Measurements from ENCODE around the gene BOK.

The BOK gene

DNA sequence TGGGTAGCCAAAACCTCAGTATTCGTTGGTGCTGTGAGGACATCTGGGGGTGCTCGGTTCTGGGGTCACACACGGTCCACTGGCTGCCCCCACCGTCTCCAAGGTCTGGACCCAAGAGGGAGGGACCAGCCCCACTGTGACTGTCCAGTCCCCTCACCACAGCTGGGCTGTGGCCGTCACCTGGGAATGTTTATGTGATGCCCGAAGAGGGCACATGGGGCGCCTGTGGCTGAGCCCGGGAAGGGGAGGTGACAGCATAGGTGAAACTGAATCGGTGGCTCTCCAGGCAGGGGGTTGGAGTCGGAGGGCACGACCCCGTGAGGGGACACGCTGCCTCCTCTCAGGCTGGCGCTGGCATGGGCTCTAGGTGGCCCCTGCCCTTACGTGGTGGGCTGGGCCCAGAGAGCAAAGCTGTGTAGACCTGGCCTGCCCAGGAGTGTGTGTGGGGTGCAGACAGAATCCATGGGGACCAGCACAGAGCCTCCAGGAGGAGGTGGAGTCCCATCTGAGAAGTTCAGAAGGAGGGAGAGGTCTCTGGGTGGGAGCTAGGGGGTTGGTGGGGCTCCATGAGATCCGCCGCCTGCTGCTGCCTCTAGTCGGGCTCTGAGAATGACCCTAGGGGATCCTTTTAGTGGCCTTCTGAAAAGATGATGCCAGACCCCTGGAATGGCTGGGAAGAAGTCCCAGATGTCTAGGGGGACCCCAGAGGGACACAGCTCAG, 1.8 kb downstream of the BOK start:
- TF ChIP-seq, protein P1, sequence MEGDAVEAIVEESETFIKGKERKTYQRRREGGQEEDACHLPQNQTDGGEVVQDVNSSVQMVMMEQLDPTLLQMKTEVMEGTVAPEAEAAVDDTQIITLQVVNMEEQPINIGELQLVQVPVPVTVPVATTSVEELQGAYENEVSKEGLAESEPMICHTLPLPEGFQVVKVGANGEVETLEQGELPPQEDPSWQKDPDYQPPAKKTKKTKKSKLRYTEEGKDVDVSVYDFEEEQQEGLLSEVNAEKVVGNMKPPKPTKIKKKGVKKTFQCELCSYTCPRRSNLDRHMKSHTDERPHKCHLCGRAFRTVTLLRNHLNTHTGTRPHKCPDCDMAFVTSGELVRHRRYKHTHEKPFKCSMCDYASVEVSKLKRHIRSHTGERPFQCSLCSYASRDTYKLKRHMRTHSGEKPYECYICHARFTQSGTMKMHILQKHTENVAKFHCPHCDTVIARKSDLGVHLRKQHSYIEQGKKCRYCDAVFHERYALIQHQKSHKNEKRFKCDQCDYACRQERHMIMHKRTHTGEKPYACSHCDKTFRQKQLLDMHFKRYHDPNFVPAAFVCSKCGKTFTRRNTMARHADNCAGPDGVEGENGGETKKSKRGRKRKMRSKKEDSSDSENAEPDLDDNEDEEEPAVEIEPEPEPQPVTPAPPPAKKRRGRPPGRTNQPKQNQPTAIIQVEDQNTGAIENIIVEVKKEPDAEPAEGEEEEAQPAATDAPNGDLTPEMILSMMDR (IDR thresholded peaks at IDR 0.05; ENCODE audit: low read length, missing control alignments), result no peak
- peak overlapping the region; percentile 65 for H3K4me3 ChIP-seq (replicated peaks; ENCODE audit: low read depth, low read length)
- no peak for DNase-seq (ENCODE audit: low read depth)

DNA sequence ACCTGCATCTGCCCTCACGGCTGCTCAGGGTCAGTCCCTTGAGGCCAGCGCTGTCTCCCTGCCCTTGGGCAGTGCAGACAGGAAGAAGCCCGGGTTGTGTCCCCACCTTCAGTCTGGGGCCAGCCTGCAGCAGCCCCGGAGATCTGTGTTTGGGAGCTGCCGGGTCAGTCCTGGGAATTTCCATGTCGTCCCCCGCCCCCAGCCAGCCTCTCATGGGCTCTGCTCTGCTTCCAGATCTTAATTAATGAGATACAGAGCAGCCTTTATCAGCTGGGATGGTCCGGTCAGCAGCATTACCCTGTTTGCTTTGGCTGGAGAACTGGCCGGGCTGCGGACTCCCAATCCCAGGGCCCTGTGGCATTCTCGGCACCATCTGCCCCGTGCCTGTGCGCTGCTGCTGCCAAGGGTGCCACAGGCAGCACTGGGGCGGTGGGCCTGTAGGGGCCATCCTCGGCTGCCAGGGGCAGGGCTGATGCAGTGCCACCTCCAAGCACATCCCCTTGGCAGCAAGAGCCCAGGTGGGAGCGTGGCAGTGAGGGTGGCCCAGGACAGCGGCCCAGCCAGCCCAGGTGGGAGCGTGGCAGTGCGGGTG, 2.4 kb downstream of the BOK start:
- peak overlapping the region; percentile 65 for H3K4me3 ChIP-seq (replicated peaks; ENCODE audit: low read depth, low read length)

DNA sequence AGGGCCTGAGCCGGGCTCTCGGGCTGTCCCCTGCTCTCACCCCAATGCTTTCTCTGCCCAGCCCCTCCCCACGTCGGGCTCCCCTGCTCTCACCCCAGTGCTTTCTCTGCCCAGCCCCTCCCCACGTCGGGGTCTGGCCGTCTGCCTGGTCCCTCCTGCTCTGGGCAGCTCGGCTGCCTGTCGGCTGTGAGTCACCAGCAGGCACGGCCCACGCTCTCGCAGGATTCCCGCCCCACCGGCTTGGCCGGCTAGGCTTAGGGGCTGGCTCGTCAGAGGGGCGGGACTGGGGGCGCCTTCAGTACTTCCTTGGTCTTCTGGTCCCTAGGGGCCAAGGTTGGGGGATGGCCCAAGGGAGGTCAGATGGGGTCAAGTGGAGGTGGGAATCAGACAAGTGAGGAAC, 3.3 kb downstream of the BOK start:
- peak; percentile 80 for DNase-seq (ENCODE audit: low read depth)
- TF ChIP-seq, protein P1 (IDR thresholded peaks at IDR 0.05; ENCODE audit: low read length, missing control alignments), result no peak
- H3K4me3 ChIP-seq (replicated peaks; ENCODE audit: low read depth, low read length), result no peak overlapping the region

More for the DNA sequence above, 2.4 kb downstream of the BOK start:
- TF ChIP-seq, protein P1 (IDR thresholded peaks at IDR 0.05; ENCODE audit: low read length, missing control alignments), result no peak
- DNase-seq (ENCODE audit: low read depth), result peak; percentile 22

DNA sequence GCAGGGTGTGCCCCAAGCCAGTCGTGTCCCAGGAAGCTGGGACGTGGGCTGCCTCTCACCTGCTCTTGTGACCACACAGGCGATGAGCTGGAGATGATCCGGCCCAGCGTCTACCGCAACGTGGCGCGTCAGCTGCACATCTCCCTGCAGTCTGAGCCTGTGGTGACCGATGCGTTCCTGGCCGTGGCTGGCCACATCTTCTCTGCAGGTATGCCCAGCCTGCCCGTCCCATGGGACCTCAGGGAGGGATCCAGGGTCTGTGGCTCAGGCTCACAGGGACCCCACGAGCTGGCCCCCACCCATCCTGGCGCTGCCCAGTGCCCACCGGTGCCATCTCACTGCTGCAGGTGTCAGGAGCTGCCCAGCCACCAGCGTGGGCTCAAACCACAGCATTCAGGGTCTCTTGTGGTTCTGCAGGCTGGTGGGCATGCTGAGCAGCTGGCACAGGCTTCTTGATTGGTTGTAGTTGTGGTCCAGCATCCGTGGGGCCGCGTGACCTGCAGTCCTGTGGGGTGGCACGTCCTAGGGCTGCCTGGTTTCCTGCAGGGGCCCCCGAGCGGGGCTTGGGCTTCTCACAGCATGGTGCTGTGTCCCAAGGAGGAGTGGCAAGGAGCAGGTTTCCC, 3.8 kb downstream of the BOK start:
- TF ChIP-seq, protein P1 (IDR thresholded peaks at IDR 0.05; ENCODE audit: low read length, missing control alignments), result no peak
- DNase-seq (ENCODE audit: low read depth), result no peak
- H3K4me3 ChIP-seq (replicated peaks; ENCODE audit: low read depth, low read length), result no peak overlapping the region

DNA sequence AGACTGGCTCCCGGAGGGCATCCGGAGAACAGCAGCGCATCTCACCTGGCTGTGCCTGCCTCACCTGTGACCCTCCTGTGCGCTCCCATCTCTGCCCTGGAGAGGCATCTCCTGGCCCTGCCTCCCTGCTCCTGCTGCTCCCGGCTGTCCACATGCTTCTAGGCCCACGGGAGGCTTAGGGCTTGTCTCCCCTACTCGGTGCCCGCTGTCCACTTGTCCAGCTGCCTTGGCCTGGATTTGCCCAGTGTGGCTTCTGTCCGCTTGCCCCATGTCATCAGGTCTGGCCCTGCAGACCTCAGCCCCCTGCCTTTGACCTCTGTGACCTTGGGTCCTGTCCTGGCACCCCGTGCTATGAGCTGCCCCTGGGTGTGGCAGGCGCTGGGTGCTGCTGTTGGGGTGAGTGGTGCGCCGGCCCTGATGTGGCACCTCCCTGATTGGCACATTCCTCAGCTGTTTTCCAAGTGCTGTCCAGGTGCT, 4.5 kb downstream of the BOK start:
- no peak for DNase-seq (ENCODE audit: low read depth)
- no peak overlapping the region for H3K4me3 ChIP-seq (replicated peaks; ENCODE audit: low read depth, low read length)
- TF ChIP-seq, protein P1 (IDR thresholded peaks at IDR 0.05; ENCODE audit: low read length, missing control alignments), result no peak

DNA sequence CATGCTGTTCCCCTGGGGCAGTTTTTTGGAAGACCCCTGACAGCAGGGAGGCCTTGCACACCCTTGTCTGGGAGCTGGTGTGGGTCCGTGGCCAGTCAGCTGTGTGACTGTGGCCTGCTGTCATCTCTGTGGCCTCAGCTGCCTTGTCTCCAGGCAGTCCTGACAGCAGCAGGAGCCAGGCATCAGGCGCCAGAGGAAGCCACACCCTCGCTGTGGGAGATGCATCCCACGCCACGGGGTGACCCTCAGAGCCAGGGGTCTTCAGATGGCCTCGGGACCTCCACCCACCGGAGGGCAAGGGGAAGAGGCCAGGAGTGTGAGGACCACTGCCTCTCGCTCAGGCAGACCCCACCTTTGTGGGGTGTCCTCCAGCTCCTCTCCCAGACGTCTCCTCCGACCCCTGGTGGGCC, 5.0 kb downstream of the BOK start:
- TF ChIP-seq, protein P1 (IDR thresholded peaks at IDR 0.05; ENCODE audit: low read length, missing control alignments), result no peak
- DNase-seq (ENCODE audit: low read depth), result no peak
- H3K4me3 ChIP-seq (replicated peaks; ENCODE audit: low read depth, low read length), result no peak overlapping the region
